NCI-H2227 treated with DMSO at 0.1 percent for 48 hours (cell line): Measurements from ENCODE around the gene MGLL.

Experiments
- DNase-seq: peaks from one replicate; lab custom pipeline; 2025; lab: John Stamatoyannopoulos, UW

The MGLL gene

DNA sequence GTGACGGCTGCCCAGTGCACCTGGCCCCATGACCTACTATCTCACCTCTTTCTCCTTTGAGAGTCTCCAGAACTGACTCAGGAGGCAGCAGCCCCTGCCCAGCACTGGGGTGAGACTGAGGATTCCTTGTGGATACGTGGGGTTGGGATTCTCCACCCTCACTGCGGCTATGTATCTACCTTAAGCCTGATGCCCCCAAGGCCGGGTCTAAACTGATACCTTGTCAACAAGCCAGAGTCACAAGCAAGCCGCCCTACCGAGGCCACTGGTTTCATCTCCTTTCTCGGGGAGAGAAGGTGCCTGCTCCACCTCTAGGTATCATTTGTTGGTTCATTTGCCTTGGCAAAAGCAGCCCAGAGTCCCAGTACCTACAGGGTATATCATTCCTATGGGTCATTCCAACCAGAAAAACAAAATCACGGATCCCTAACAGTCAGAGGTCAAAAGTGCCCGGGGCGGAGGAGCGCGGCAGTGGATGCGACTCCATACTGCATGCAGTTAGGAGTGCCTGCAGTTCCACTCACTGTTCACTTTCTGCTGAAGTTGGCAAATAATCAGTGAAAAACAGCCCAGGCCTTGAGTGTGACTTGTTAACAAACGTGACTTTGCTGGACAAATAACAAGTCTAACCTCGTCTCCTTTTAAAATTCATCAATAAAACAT lies 102.0 kb downstream of the MGLL start:
- DNase-seq = no peak

- no peak for DNase-seq
These were observed 102.9 kb downstream of the MGLL start for GRCh38 chr3:127719369-127719768.

DNA sequence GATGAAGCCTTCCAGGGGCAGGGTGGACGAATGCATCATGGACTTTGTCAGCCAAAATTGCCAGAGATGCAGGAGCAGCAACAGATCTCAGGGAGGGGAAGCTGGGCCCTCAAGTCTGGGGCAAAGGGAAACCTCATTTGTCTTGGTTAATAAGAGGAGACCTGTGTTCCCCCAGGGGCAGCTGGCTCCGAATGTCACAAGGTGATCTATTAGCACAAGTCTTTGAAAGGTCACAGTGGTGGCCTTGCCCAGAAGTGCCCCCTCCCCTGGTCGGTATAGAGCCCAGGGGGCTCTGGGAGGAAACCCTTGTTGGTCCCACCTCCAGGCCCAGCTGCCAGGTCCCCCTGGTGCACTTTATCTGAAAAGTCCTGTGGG lies 103.4 kb downstream of the MGLL start:
- DNase-seq = no peak

DNA sequence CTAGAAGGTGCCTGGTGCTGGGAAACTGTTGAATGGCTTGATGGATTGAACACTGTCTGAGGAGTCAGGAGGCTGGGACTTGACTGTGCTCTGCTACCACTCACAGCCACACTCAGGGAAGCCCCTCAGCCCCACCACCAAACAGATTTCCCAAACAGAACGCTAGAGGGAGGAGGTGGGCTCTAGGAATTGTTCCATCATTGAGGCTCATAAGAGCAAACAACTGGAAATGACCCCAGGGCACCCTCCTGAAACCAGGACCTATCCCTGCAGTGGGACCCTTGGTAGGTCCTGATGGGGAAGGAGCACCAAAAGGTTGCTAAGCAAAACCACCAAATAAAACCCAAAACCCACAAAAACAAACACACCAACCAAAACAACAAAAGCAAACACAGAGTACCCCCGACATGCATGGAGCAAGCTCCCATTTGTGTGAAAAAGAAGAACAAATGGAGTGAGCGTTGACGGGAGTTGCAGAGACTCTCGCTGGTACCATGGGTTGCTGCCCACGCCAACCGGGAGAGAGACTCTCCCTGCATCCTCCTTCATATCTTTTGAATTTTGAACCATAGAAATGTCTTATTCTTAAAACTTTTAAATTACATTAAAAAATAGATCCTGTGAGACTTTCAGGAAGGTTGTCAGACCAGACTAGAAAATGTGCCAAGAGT lies 103.9 kb downstream of the MGLL start:
- DNase-seq = no peak

DNA sequence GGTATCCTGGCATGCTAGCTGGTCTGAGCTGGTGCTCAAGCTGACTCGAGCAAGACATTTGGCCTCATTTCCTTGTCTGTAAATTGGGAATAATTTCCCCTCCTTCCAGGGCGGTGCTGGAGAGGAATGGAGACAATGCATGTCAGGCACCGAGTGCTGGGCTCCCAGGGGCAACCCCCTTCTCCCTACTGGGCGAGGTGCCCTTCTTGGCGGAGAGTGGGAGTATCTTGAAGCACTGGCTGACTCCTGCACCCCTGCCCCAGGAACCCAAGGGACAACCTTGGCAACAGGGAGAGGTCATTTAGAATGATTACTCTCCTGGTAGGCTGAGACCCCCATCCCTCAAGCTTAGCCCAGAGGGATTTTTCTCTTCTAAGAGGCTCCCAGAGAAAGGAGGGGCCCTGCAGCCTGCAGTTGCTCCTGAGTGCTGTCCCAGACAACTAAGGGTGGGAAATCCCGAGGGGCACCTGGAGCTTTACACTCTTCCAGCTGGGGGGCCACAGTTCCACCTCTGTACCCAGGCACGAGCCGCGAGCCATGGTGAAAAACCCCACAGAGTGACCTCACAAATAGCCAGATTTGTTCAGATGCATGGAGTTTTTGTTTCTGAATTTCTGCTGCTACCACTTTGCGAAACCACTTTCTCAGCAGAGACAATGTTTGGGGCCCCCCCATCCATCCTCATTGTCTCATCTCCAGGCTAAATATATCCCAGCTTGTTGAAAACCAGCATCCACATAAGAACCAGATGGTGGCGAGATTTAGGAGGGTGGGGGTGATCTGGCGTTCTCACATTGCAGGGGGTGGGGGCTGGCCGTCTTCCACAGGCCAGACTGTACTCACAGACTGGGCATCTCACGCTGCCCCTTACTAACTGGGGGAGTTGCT lies 104.7 kb downstream of the MGLL start:
- DNase-seq = no peak

DNA sequence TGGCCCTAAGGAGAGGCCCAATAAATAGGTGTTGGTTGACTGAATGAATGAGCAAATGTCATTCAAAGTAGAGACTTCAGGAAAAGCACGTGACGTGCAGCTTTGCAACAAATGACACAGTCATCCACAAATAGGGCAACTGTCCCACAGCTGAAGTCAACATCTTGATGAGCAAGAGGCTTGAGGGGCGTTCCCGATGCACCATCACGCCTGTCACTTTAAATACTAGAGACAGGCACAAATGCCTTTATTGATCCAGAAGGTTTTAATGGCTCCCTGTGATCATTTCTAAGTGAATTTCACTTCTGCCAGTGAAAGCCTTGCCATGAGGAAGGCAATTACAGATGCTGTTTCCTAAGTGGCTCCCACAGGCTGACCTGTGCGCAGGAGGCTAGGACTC lies 105.9 kb downstream of the MGLL start:
- no peak for DNase-seq

DNA sequence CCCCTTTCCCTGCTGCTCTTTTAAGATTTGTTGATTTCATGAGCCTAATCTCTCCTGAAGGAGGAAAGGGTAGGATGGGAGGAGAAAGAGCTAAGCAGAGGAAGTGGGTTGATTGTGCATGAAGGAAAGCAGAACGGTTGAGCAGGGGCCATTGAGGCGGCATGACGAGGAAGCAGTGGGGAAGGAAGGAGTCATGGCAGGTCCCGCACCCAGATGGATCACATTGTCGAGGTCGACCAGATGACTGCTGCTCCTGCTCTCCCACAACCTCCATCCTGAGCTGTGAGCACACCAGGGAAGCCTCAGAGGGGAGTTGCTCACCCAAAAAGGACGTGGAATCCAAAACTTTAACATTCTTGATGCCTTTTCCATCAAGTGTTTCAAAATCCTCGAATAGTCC lies 106.8 kb downstream of the MGLL start:
- no peak for DNase-seq

GRCh38 chr3:127714866-127715265 lies 107.4 kb downstream of the MGLL start:
- DNase-seq = no peak

DNA sequence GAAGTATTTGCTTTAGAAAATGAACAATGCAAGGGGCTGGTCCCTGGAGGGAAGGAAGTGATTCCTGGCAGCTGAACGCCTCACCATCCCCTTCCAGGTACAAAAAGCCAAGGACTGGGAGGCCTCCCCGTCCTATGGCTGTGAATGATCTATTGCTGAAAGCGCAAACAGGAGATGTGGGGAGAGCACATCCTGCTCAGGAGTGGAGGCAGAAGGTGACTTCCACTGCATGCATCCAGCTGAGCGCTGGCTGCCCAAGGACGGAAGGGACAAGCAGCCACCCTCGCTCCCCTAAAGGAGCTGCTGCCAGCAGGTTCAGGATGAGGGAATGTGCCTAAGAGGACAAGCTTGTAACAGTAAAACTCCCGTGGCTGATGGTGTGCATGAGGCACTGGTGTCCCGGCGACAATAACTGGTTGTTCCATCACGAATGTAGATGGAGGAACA lies 108.2 kb downstream of the MGLL start:
- no peak for DNase-seq

DNA sequence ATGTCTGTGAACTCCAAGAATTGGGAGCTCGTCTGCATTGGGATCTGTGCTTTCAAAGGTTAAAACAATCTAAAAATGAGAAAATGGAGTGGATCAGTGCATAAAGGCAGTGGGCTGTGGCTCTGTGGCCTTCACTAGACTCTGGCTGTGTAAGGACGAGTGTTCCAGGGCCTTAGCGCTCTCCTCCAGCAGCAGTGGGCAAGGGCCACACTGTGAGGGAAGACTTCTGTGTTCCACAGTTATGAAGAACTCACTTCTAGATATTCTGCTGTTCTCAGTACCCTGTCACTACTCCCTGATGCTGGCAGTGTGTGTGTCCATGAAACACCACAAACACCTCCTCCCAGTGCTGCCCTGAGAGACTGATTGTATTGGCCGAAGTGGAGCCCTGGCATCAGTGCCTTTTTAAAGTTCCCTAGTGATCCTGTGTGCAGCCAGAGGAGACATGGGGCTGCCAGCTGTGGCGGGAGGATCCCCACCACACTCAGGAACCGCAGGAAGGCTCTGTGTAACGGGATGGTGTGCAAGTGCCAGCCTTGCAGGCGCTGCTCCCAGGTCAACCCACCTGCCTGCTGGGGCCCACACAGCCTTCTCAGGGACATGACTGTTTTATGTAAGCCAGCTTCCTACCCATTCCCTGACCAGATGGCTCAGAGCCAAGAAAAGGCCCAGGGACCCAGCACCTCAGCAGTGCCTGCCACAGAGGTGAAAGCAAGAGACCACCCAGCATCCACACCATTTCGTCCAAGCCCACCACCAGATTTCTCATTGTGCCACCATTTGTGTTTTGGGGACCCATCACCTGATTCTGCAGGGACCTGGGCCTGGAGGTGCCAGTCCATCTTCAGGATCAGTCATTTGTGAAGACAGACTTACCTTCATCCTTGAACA lies 109.2 kb downstream of the MGLL start:
- no peak for DNase-seq

- DNase-seq = no peak
These were observed 109.9 kb downstream of the MGLL start for GRCh38 chr3:127712461-127712860.

GRCh38 chr3:127711896-127712295 lies 110.4 kb downstream of the MGLL start:
- no peak for DNase-seq

DNA sequence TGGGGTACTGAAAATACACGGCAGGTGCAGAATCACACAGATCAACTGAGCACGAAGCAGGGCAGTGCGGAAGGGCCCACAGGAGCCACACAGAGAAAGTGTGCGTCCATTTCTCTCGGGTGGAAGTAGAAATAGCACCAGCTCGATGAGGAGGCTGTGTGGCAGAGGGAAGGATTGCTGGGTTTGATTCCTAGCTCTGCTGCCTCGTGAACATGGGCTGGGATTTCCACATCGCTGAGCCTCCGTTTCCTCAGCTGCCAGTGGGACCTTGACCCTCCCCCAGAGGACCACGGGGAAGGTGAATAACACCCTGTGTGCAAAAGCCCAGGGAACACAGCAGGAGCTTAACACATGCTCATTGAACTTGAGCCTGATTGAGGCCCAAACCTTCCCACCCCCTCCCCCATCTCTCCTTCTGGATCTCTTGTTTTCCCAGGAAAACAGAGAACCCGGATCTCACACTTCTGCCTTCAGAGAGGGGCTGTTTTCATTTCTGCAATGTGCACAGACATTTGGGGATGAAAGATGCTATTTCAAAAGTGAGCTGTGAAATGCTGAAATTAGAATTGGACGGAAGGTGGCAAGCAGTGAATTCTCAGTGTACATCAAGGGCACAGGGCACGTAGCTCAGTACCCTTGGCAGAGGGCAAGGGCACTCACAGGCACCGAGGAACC lies 111.2 kb downstream of the MGLL start:
- DNase-seq = no peak

GRCh38 chr3:127710155-127710941 lies 112.0 kb downstream of the MGLL start:
- no peak for DNase-seq

GRCh38 chr3:127709320-127710060 lies 112.8 kb downstream of the MGLL start:
- no peak for DNase-seq

- DNase-seq = no peak
These were observed 113.5 kb downstream of the MGLL start for GRCh38 chr3:127708837-127709236.

DNA sequence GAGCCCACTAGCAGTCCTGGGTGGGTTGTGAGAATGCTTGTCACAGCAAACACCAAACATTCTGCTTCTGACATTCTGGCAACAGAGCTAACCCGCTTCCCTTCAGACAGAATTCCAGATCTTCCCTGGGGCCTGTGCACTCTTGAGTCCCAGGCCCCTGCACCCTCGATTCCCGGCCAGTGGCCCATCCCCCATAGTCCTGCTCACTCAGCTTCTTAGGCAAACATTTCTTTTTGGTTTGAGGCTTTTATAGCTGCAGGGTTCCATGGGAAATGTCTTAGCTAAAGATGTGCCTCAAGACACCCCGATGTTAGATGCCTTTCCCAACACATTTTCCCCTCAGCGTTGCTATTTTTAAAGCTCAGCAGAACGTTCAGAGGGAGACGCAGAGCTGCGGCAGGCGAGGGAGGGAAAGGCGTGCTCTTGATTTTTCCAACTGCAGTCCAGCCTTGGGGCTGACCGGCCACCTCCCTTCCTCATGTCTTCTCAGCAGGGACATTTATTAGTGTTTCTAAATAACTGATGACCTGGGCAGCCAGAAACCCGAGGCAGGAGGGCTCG lies 114.4 kb downstream of the MGLL start:
- peak; percentile 26 for DNase-seq

GRCh38 chr3:127706785-127707351 lies 115.4 kb downstream of the MGLL start:
- DNase-seq = no peak

- no peak for DNase-seq
These were observed 116.0 kb downstream of the MGLL start for GRCh38 chr3:127706312-127706711.
